ENCODE data around the gene TOMM6.
A peak's percentile ranks its signal among the peaks of the same experiment; 100 is the strongest.

Gene TOMM6

GRCh38 chr6:41780551-41781365 is 6.7 kb upstream of the TOMM6 start, which contains the start of gene PRICKLE4:
PRICKLE4 (plus strand) TSS chr6:41780782; CDS start chr6:41783474, 2,692 bp downstream.
- no peak for FAIRE-seq
- TF ChIP-seq PAX5 (IDR thresholded peaks at IDR 0.05; ENCODE audit: insufficient read depth, low read length, severe bottlenecking) (no peak), POU2F2 (IDR thresholded peaks at IDR 0.05; ENCODE audit: low read depth, low read length) (no peak), TAF1 (IDR thresholded peaks at IDR 0.05; ENCODE audit: low read depth, low read length) (no peak), SPI1 (IDR thresholded peaks at IDR 0.05; ENCODE audit: low read depth, low read length) (no peak), POLR2A (IDR thresholded peaks at IDR 0.05; ENCODE audit: low read depth, low read length) (no peak), POLR2AphosphoS5 (IDR thresholded peaks at IDR 0.05; ENCODE audit: low read depth, low read length) (no peak)
- no peak for DNase-seq (ENCODE audit: insufficient read length, low spot score)

- no peak for TF ChIP-seq TAF1 (IDR thresholded peaks at IDR 0.05; ENCODE audit: low read depth, low read length)
- TF ChIP-seq POLR2A (IDR thresholded peaks at IDR 0.05; ENCODE audit: low read depth, low read length), result no peak
- no peak for TF ChIP-seq SPI1 (IDR thresholded peaks at IDR 0.05; ENCODE audit: low read depth, low read length)
- no peak for FAIRE-seq
- DNase-seq (ENCODE audit: insufficient read length, low spot score), result no peak
These were observed 6.1 kb upstream of the TOMM6 start for GRCh38 chr6:41781366-41781730.

GRCh38 chr6:41783106-41783780 is 4.3 kb upstream of the TOMM6 start:
- no peak for FAIRE-seq
- no peak for DNase-seq (ENCODE audit: insufficient read length, low spot score)
- TF ChIP-seq SPI1 (IDR thresholded peaks at IDR 0.05; ENCODE audit: low read depth, low read length) (no peak), POLR2A (IDR thresholded peaks at IDR 0.05; ENCODE audit: low read depth, low read length) (no peak), POU2F2 (IDR thresholded peaks at IDR 0.05; ENCODE audit: low read depth, low read length) (no peak), PAX5 (IDR thresholded peaks at IDR 0.05; ENCODE audit: insufficient read depth, low read length, severe bottlenecking) (no peak), POLR2AphosphoS5 (IDR thresholded peaks at IDR 0.05; ENCODE audit: low read depth, low read length) (no peak), TAF1 (IDR thresholded peaks at IDR 0.05; ENCODE audit: low read depth, low read length) (no peak)

- TF ChIP-seq SPI1 (IDR thresholded peaks at IDR 0.05; ENCODE audit: low read depth, low read length) (peak; percentile 72), POLR2A (IDR thresholded peaks at IDR 0.05; ENCODE audit: low read depth, low read length) (no peak)
- DNase-seq (ENCODE audit: insufficient read length, low spot score), result no peak
These were observed 2.8 kb upstream of the TOMM6 start for GRCh38 chr6:41784581-41785171.

GRCh38 chr6:41785254-41785653 is 2.2 kb upstream of the TOMM6 start:
- FAIRE-seq (no peak), DNase-seq (ENCODE audit: insufficient read length, low spot score) (no peak)
- TF ChIP-seq POU2F2 (IDR thresholded peaks at IDR 0.05; ENCODE audit: low read depth, low read length), result no peak
- TF ChIP-seq POLR2AphosphoS5 (IDR thresholded peaks at IDR 0.05; ENCODE audit: low read depth, low read length), result no peak
- TF ChIP-seq POLR2A (IDR thresholded peaks at IDR 0.05; ENCODE audit: low read depth, low read length), result no peak
- no peak for TF ChIP-seq PAX5 (IDR thresholded peaks at IDR 0.05; ENCODE audit: insufficient read depth, low read length, severe bottlenecking)
- TF ChIP-seq TAF1 (IDR thresholded peaks at IDR 0.05; ENCODE audit: low read depth, low read length), result no peak
- TF ChIP-seq SPI1 (IDR thresholded peaks at IDR 0.05; ENCODE audit: low read depth, low read length), result no peak

More at GRCh38 chr6:41784581-41785171, 2.8 kb upstream of the TOMM6 start:
- no peak for FAIRE-seq

GRCh38 chr6:41785689-41786450 is 1.6 kb upstream of the TOMM6 start:
- FAIRE-seq, result no peak
- no peak for DNase-seq (ENCODE audit: insufficient read length, low spot score)

GRCh38 chr6:41786451-41787218 is 859 bp upstream of the TOMM6 start:
- DNase-seq (ENCODE audit: insufficient read length, low spot score) (peak; percentile 91), FAIRE-seq (peak; percentile 67)
- TF ChIP-seq TAF1 (IDR thresholded peaks at IDR 0.05; ENCODE audit: low read depth, low read length) (no peak), POU2F2 (IDR thresholded peaks at IDR 0.05; ENCODE audit: low read depth, low read length) (0 out of 2 replicates have a peak, but pooled peaks have one; percentile 21), PAX5 (IDR thresholded peaks at IDR 0.05; ENCODE audit: insufficient read depth, low read length, severe bottlenecking) (peak; percentile 77), POLR2AphosphoS5 (IDR thresholded peaks at IDR 0.05; ENCODE audit: low read depth, low read length) (no peak), SPI1 (IDR thresholded peaks at IDR 0.05; ENCODE audit: low read depth, low read length) (no peak), POLR2A (IDR thresholded peaks at IDR 0.05; ENCODE audit: low read depth, low read length) (no peak)

More at GRCh38 chr6:41785689-41786450, 1.6 kb upstream of the TOMM6 start:
- TF ChIP-seq POLR2AphosphoS5 (IDR thresholded peaks at IDR 0.05; ENCODE audit: low read depth, low read length), result no peak

- no peak for FAIRE-seq
- no peak for TF ChIP-seq SPI1 (IDR thresholded peaks at IDR 0.05; ENCODE audit: low read depth, low read length)
- TF ChIP-seq POLR2AphosphoS5 (IDR thresholded peaks at IDR 0.05; ENCODE audit: low read depth, low read length), result no peak
- TF ChIP-seq TAF1 (IDR thresholded peaks at IDR 0.05; ENCODE audit: low read depth, low read length), result no peak
- TF ChIP-seq PAX5 (IDR thresholded peaks at IDR 0.05; ENCODE audit: insufficient read depth, low read length, severe bottlenecking), result no peak
- TF ChIP-seq POU2F2 (IDR thresholded peaks at IDR 0.05; ENCODE audit: low read depth, low read length), result no peak
- TF ChIP-seq POLR2A (IDR thresholded peaks at IDR 0.05; ENCODE audit: low read depth, low read length), result no peak
- DNase-seq (ENCODE audit: insufficient read length, low spot score), result no peak
These were observed 1.9 kb downstream of the TOMM6 start for GRCh38 chr6:41789390-41789724.

GRCh38 chr6:41790045-41790444 is 2.6 kb downstream of the TOMM6 start:
- FAIRE-seq, result no peak
- DNase-seq (ENCODE audit: insufficient read length, low spot score), result no peak

More at GRCh38 chr6:41790045-41790444, 2.6 kb downstream of the TOMM6 start:
- no peak for TF ChIP-seq TAF1 (IDR thresholded peaks at IDR 0.05; ENCODE audit: low read depth, low read length)

All from GM12891 (cell line).